HuH-7 (cell line): ENCODE data around the gene GPR162.
A peak's percentile ranks its signal among the peaks of the same experiment; 100 is the strongest.
"Not testable (repeated sequence)": the region's sequence is repeated elsewhere in the genome, so short reads cannot be mapped to it uniquely, and the experiment has no call there.

Experiments
- DNase-seq: peaks from one replicate; pipeline ENCODE4 v3.0.0; 2011; ENCODE audit warnings: low spot score

Gene GPR162

GRCh38 chr12:6873094-6874014 is 51.7 kb downstream of the GPR162 start, which contains the start of gene SPSB2:
TSS of gene SPSB2 (minus strand) at chr12:6873303. CDS start at chr12:6872901, 402 bp downstream.
- peak; percentile 94 for DNase-seq

- DNase-seq = not testable (repeated sequence)
Measured at GRCh38 chr12:6874015-6874368, 52.4 kb downstream of the GPR162 start.
